H9 (cell line): Measurements from ENCODE around the gene GGT6. TPM values are rescaled to one million over a fixed set of nuclear protein-coding genes. Genes with fewer than 3 reads are reported as not detected.

Experiments used
- DNase-seq: peaks from one replicate; pipeline ENCODE4 v3.0.0-alpha.2; 2017
- H2AFZ ChIP-seq: one replicate; pipeline ENCODE4 v1.6.1; 2013; ENCODE audit warnings: mild to moderate bottlenecking, low read length, control low read depth, moderate library complexity
- H2AK5ac ChIP-seq: 2 replicates; pipeline ENCODE4 v1.6.1; 2013; ENCODE audit warnings: low read length, control low read depth, mixed read lengths; ENCODE audit not compliant: insufficient read length
- H2BK120ac ChIP-seq: one replicate; pipeline ENCODE4 v1.6.1; 2013; ENCODE audit warnings: low read depth, mild to moderate bottlenecking, low read length, control low read depth, inconsistent platforms; ENCODE audit not compliant: poor library complexity, severe bottlenecking
- H2BK12ac ChIP-seq: 2 replicates; pipeline ENCODE4 v1.6.1; 2013; ENCODE audit warnings: low read length, control low read depth, mixed read lengths, low read depth; ENCODE audit not compliant: insufficient read length
- H2BK15ac ChIP-seq: 2 replicates; pipeline ENCODE4 v1.6.1; 2013; ENCODE audit warnings: low read depth, low read length, control low read depth
- H2BK20ac ChIP-seq: one replicate; pipeline ENCODE4 v1.6.1; 2013; ENCODE audit warnings: low read depth, mild to moderate bottlenecking, low read length, control low read depth, inconsistent platforms; ENCODE audit not compliant: poor library complexity, severe bottlenecking
- H2BK5ac ChIP-seq: 2 replicates; pipeline ENCODE4 v1.6.1; 2013; ENCODE audit warnings: low read length, control low read depth, mixed read lengths; ENCODE audit not compliant: insufficient read length
- H3K14ac ChIP-seq: 2 replicates; pipeline ENCODE4 v1.6.1; 2013; ENCODE audit warnings: low read length, control low read depth; ENCODE audit not compliant: insufficient read depth
- H3K18ac ChIP-seq: 2 replicates; pipeline ENCODE4 v1.6.1; 2013; ENCODE audit warnings: low read depth, mild to moderate bottlenecking, mixed read lengths, low read length, control low read depth; ENCODE audit not compliant: insufficient read length
- H3K23ac ChIP-seq: 2 replicates; pipeline ENCODE4 v1.6.1; 2013; ENCODE audit warnings: low read length, control low read depth, mixed read lengths, low read depth; ENCODE audit not compliant: insufficient read length
- H3K23me2 ChIP-seq: 2 replicates; pipeline ENCODE4 v1.6.1; 2013; ENCODE audit warnings: low read depth, mild to moderate bottlenecking, mixed read lengths, low read length, control low read depth; ENCODE audit not compliant: insufficient read length, poor library complexity, severe bottlenecking
- H3K27ac ChIP-seq: 2 replicates; pipeline ENCODE4 v1.5.1; 2013; ENCODE audit warnings: low read length, control low read depth, mixed read lengths, low read depth; ENCODE audit not compliant: insufficient read length
- H3K27me3 ChIP-seq: 2 replicates; pipeline ENCODE4 v1.6.1; 2013; ENCODE audit warnings: low read length, control low read depth, inconsistent platforms; ENCODE audit not compliant: insufficient read depth
- H3K4ac ChIP-seq: 2 replicates; pipeline ENCODE4 v1.6.1; 2013; ENCODE audit warnings: low read depth, mild to moderate bottlenecking, control low read depth, inconsistent platforms, low read length, moderate library complexity
- H3K4me1 ChIP-seq: 2 replicates; pipeline ENCODE4 v1.6.1; 2013; ENCODE audit warnings: low read length, control low read depth, inconsistent platforms; ENCODE audit not compliant: insufficient read depth
- H3K4me2 ChIP-seq: 2 replicates; pipeline ENCODE4 v1.6.1; 2013; ENCODE audit warnings: low read length, control low read depth, mixed read lengths; ENCODE audit not compliant: insufficient read length, insufficient read depth
- H3K56ac ChIP-seq: 2 replicates; pipeline ENCODE4 v1.6.1; 2013; ENCODE audit warnings: low read depth, mild to moderate bottlenecking, mixed read lengths, low read length, control low read depth; ENCODE audit not compliant: insufficient read length
- H3K79me1 ChIP-seq: 2 replicates; pipeline ENCODE4 v1.6.1; 2013; ENCODE audit warnings: low read depth, mild to moderate bottlenecking, moderate library complexity, low read length, control low read depth, inconsistent platforms; ENCODE audit not compliant: insufficient read depth, poor library complexity, severe bottlenecking
- H3K79me2 ChIP-seq: 2 replicates; pipeline ENCODE4 v1.6.1; 2013; ENCODE audit warnings: low read length, control low read depth, inconsistent platforms; ENCODE audit not compliant: insufficient read depth
- H3K9ac ChIP-seq: 2 replicates; pipeline ENCODE4 v1.6.1; 2013; ENCODE audit warnings: low read length, control low read depth, mixed read lengths; ENCODE audit not compliant: insufficient read length; ENCODE audit errors: extremely low read depth
- H3K9me3 ChIP-seq: one replicate; pipeline ENCODE4 v1.6.1; 2013; ENCODE audit warnings: low read depth, low read length, inconsistent platforms; ENCODE audit not compliant: control insufficient read depth
- H3T11ph ChIP-seq: one replicate; pipeline ENCODE4 v1.6.1; 2013; ENCODE audit warnings: mild to moderate bottlenecking, low read length, control low read depth, inconsistent platforms
- H4K20me1 ChIP-seq: one replicate; pipeline ENCODE4 v1.6.1; 2013; ENCODE audit not compliant: control insufficient read depth, insufficient read length, insufficient read depth
- H4K5ac ChIP-seq: 2 replicates; pipeline ENCODE4 v1.6.1; 2013; ENCODE audit warnings: low read depth, mild to moderate bottlenecking, mixed read lengths, low read length, control low read depth; ENCODE audit not compliant: insufficient read length
- H4K8ac ChIP-seq: replicated peaks from 2 replicates; pipeline ENCODE4 v1.6.1; 2013; ENCODE audit warnings: low read length, control low read depth, mixed read lengths, low read depth; ENCODE audit not compliant: insufficient read length
- H4K91ac ChIP-seq: 2 replicates; pipeline ENCODE4 v1.6.1; 2013; ENCODE audit warnings: low read depth, mild to moderate bottlenecking, moderate library complexity, mixed read lengths, low read length, control low read depth; ENCODE audit not compliant: insufficient read length
- H3K27ac Mint-ChIP-seq, 3 experiments: 2 replicates in 2 of 3; 3 replicates in 1 of 3; pipeline ENCODE4 v1.8.0; 2020 to 2021; ENCODE audit warnings: mixed read lengths in 3 of 3, mild to moderate bottlenecking in 1 of 3, moderate library complexity in 1 of 3
- H3K27me3 Mint-ChIP-seq: 2 replicates; pipeline ENCODE4 v1.8.0; 2021; ENCODE audit warnings: low read depth, mild to moderate bottlenecking, moderate library complexity, mixed read lengths
- H3K36me3 Mint-ChIP-seq, 3 experiments: 2 replicates in 2 of 3; 3 replicates in 1 of 3; pipeline ENCODE4 v1.8.0; 2020 to 2021; ENCODE audit warnings: low read depth in 3 of 3, mixed read lengths in 3 of 3; ENCODE audit not compliant: insufficient read depth in 1 of 3
- H3K4me1 Mint-ChIP-seq, 2 experiments: 2 replicates each; pipeline ENCODE4 v1.8.0; 2020; ENCODE audit warnings: mixed read lengths in 2 of 2
- H3K4me3 Mint-ChIP-seq, 2 experiments: 2 replicates in 1 of 2; 3 replicates in 1 of 2; pipeline ENCODE4 v1.8.0; 2020 to 2021; ENCODE audit warnings: mild to moderate bottlenecking in 2 of 2, mixed read lengths in 2 of 2, moderate library complexity in 1 of 2
- H3K9me3 Mint-ChIP-seq, 2 experiments: 2 replicates in 1 of 2; 3 replicates in 1 of 2; pipeline ENCODE4 v1.8.0; 2020; ENCODE audit warnings: mild to moderate bottlenecking in 2 of 2, mixed read lengths in 2 of 2, moderate library complexity in 1 of 2
- CTCF ChIP-seq: fragments of 200-600 bp; sonication (generic); conservative IDR thresholded peaks from 3 replicates; pipeline ENCODE4 v1.8.0; 2021; ENCODE audit warnings: antibody characterized with exemption, mild to moderate bottlenecking
- WGBS: extraction: QIAGEN DNeasy Blood & Tissue Kit; methylation state at CpG from one replicate; pipeline ENCODE4 v1.1.7; 2013; ENCODE audit warnings: missing lambda C conversion rate, low lambda C conversion rate, mixed read lengths; ENCODE audit not compliant: insufficient read length; ENCODE audit errors: extremely low coverage; 5-methylcytosine and 5-hydroxymethylcytosine counted together
- total RNA-seq: library from RNA; stranded (reverse); gene quantifications from 2 replicates; pipeline ENCODE4 v1.2.1, GENCODE V29; 2021

GGT6 gene
- total RNA-seq, 1 experiment from 2014 or later: 0.17 TPM

- H3K27me3 Mint-ChIP-seq: peaks cover 13% of the 10 kb centered on the region
- Histone ChIP-seq H3K4me2 (no peak overlapping the region), H2BK120ac (no peak overlapping the region), H3K18ac (no peak overlapping the region), H3K27ac (no peak overlapping the region), H2BK15ac (no peak overlapping the region), H3K9me3 (no peaks in the 10 kb centered on the region), H2BK20ac (no peak overlapping the region), H3T11ph (no peak overlapping the region), H4K91ac (no peak overlapping the region), H4K8ac (no peak overlapping the region), H3K14ac (no peak overlapping the region), H3K23me2 (no peaks in the 10 kb centered on the region), H2BK12ac (no peak overlapping the region), H3K4me1 (peaks cover 4% of the 10 kb centered on the region; the same call in 1 of the 2 replicates), H2AFZ (no peak overlapping the region), H3K27me3 (no peaks in the 10 kb centered on the region), H2BK5ac (no peak overlapping the region), H3K4ac (no peak overlapping the region), H3K79me1 (no peaks in the 10 kb centered on the region), H2AK5ac (no peak overlapping the region), H4K5ac (no peak overlapping the region), H3K9ac (no peak overlapping the region), H3K79me2 (no peaks in the 10 kb centered on the region), H3K23ac (no peak overlapping the region), H3K56ac (no peak overlapping the region), H4K20me1 (no peaks in the 10 kb centered on the region)
- peak; percentile 58; the same call in 2 of the 3 replicates for TF ChIP-seq CTCF
- H3K9me3 Mint-ChIP-seq: no peaks in the 10 kb centered on the region
- H3K4me1 Mint-ChIP-seq: peaks cover 20 to 26% of the 10 kb centered on the region in 2 experiments
- peak; percentile 74 for DNase-seq
- no CpG with 5 or more reads among the region's 11 CpGs for WGBS
- no peak overlapping the region; a peak in 1 of 7 replicates for H3K27ac Mint-ChIP-seq
- H3K4me3 Mint-ChIP-seq: no peak overlapping the region
- no peaks in the 10 kb centered on the region for H3K36me3 Mint-ChIP-seq
Measured at GRCh38 chr17:4560837-4561256, 470 bp upstream of the GGT6 start.
